K562 (cell line): ENCODE results near the gene NR1D1. TPM values are rescaled to one million over a fixed set of nuclear protein-coding genes. Genes with fewer than 3 reads are reported as not detected.

Experiments used
- ARID3A ChIP-seq: IDR thresholded peaks from 2 replicates; pipeline ENCODE4 v1.6.1; 2012; ENCODE audit warnings: low read depth, low read length, improper control_type of control experiment, borderline replicate concordance
- EZH2 ChIP-seq: IDR thresholded peaks from 2 replicates; pipeline ENCODE4 v1.6.1; 2012; ENCODE audit warnings: low read depth, mild to moderate bottlenecking, inconsistent platforms, low read length, borderline replicate concordance
- GMEB1 ChIP-seq: fragments of 250-450 bp; sonication (Bioruptor Pico); IDR thresholded peaks from 2 replicates; pipeline ENCODE4 v1.4.0; 2020; ENCODE audit warnings: mild to moderate bottlenecking
- MAX ChIP-seq: sonication (generic); formaldehyde crosslinking; IDR thresholded peaks from 2 replicates; pipeline ENCODE4 v1.9.0; 2022; ENCODE audit warnings: mild to moderate bottlenecking, missing genetic modification reagents
- NEUROD1 ChIP-seq: fragments of 150-350 bp; IDR thresholded peaks from 2 replicates; pipeline ENCODE4 v1.6.1; 2014; ENCODE audit warnings: borderline replicate concordance, low read length, low read depth; ENCODE audit not compliant: partially characterized antibody
- NR0B1 ChIP-seq: fragments of 450-650 bp; IDR thresholded peaks from one replicate; pipeline ENCODE4 v1.6.1; 2018; ENCODE audit warnings: mild to moderate bottlenecking, moderate library complexity; ENCODE audit not compliant: partially characterized antibody
- PTRF ChIP-seq: fragments of 450-650 bp; IDR thresholded peaks from 2 replicates; pipeline ENCODE4 v1.6.1; 2016; ENCODE audit warnings: mild to moderate bottlenecking, missing genetic modification characterization, missing compliant biosample characterization
- RB1 ChIP-seq: fragments of 450-650 bp; IDR thresholded peaks from 2 replicates; pipeline ENCODE4 v1.6.1; 2017; ENCODE audit warnings: low read depth, mild to moderate bottlenecking
- SIX5 ChIP-seq, 2 experiments: IDR thresholded peaks; 2 replicates each; pipeline ENCODE4 v1.6.1; 2011; ENCODE audit warnings: low read length in 2 of 2, borderline replicate concordance in 1 of 2, low read depth in 1 of 2, mild to moderate bottlenecking in 1 of 2, moderate library complexity in 1 of 2; ENCODE audit not compliant: insufficient read depth in 1 of 2
- TFAM ChIP-seq: fragments of 250-450 bp; sonication (Bioruptor Pico); conservative IDR thresholded peaks from 2 replicates; pipeline ENCODE4 v1.5.0; 2021; ENCODE audit warnings: mild to moderate bottlenecking, moderate library complexity
- ZBTB11 ChIP-seq, 3 experiments: fragments of 200-800 bp in 1 of 3; fragments of 250-450 bp in 1 of 3; fragments of 450-650 bp in 1 of 3; sonication (Bioruptor Pico) in 1 of 3; sonication (Bioruptor generic) in 1 of 3; formaldehyde crosslinking in 1 of 3; IDR thresholded peaks; 2 replicates each; pipeline versions ENCODE4 v1.6.1 to v1.8.0; 2016 to 2022; ENCODE audit warnings: mild to moderate bottlenecking in 2 of 3, missing genetic modification characterization in 2 of 3, missing compliant biosample characterization in 1 of 3, moderate library complexity in 1 of 3
- ZNF212 ChIP-seq: fragments of 450-650 bp; formaldehyde crosslinking; IDR thresholded peaks from 2 replicates; pipeline ENCODE4 v1.4.0; 2020; ENCODE audit warnings: mild to moderate bottlenecking
- ZNF217 ChIP-seq: sonication (generic); formaldehyde crosslinking; IDR thresholded peaks from 2 replicates; pipeline ENCODE4 v1.8.0; 2022; ENCODE audit warnings: mild to moderate bottlenecking, missing genetic modification reagents
- polyA plus RNA-seq, 8 experiments: library from polyadenylated mRNA; depleted of rRNA in 4 of 8; stranded (reverse) in 5 of 8; unstranded in 3 of 8; fragments of >200 nt; fragmentation: Nextera tagmentation in 2 of 8; fragmentation: Illumina TruSeq in 1 of 8; extraction: Ambion mirVana in 2 of 8; extraction: Trizol in 1 of 8; gene quantifications; 2 replicates each; pipeline versions ENCODE4 v1.2.1 to v1.2.3, GENCODE V29; 2011 to 2014; ENCODE audit warnings: inconsistent platforms in 1 of 8, missing spikeins in 1 of 8
- total RNA-seq, 7 experiments: library from RNA; depleted of rRNA in 6 of 7; stranded (reverse); fragments of >200 nt in 6 of 7; fragmentation: Illumina TruSeq in 2 of 7; extraction: Trizol in 2 of 7; gene quantifications; 2 replicates each; pipeline versions ENCODE4 v1.2.1 to v1.2.3, GENCODE V29; 2011 to 2021; ENCODE audit warnings: low replicate concordance in 1 of 7
- TF ChIP-seq, protein P1 (sequence below): IDR thresholded peaks from 2 replicates; pipeline ENCODE4 v1.6.1; 2016; ENCODE audit warnings: missing genetic modification characterization, missing compliant biosample characterization
- TF ChIP-seq, protein P2 (sequence below): fragments of 250-450 bp; sonication (Bioruptor Pico); IDR thresholded peaks from 2 replicates; pipeline ENCODE4 v1.8.0; 2021; ENCODE audit warnings: moderate library complexity, mild to moderate bottlenecking, inconsistent platforms

Gene NR1D1
- total and polyA plus RNA-seq, 9 of the 15 experiments (the other 6 are each of a cell fraction or from before 2014, with no cell fraction given) = 0.25 to 7.7 (median 0.65) TPM

DNA sequence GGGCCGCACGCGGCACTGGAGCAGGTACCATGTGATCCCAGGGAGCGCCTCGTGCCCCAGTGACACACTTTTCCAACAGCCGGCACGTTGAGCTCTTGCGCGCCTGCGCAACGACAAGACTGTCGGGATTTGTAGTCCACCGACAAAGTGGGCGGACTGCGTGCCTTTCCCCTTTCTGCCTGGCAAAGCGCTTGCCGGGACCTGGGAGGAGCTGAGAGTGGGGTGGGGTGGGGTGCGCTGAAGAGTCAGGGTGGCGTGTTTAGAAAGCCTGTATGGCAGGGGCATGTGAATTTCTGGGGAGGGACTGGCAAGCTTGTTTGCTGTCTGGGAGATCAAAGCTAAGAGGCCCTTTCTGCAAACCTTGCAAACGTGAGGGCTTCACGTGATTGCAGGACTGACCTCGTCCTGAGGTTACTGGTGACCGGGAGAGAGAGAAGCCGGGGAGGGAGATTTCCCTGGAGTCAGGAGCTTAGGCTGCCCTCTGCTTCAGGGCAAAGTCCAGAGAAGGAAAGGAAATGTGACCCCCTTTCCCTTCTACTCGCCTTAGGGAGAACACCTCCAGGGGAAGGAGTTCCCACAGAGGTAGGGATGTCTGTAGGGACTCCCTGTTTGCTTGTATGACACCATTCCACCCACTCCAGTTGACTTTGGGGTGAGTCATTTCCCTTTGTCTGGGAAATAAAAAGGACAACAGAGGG lies 429 bp upstream of the NR1D1 start (continued):
- TF ChIP-seq, protein P1, sequence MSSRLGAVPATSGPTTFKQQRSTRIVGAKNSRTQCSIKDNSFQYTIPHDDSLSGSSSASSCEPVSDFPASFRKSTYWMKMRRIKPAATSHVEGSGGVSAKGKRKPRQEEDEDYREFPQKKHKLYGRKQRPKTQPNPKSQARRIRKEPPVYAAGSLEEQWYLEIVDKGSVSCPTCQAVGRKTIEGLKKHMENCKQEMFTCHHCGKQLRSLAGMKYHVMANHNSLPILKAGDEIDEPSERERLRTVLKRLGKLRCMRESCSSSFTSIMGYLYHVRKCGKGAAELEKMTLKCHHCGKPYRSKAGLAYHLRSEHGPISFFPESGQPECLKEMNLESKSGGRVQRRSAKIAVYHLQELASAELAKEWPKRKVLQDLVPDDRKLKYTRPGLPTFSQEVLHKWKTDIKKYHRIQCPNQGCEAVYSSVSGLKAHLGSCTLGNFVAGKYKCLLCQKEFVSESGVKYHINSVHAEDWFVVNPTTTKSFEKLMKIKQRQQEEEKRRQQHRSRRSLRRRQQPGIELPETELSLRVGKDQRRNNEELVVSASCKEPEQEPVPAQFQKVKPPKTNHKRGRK (tag) = no peak
- TF ChIP-seq ZBTB11 (CRISPR knock-in tag; IDR thresholded peaks at IDR 0.05) = no peak
- TF ChIP-seq PTRF (tag) = no peak
- peak; percentile 40 for TF ChIP-seq NEUROD1
- TF ChIP-seq ZNF217 (CRISPR knock-in tag) = no peak
- no peak for TF ChIP-seq ARID3A
- TF ChIP-seq GMEB1 = peak; percentile 57; the same call in 1 of the 2 replicates
- no peak for TF ChIP-seq NR0B1
- TF ChIP-seq, protein P2, sequence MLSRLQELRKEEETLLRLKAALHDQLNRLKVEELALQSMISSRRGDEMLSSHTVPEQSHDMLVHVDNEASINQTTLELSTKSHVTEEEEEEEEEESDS = no peak
- no peak for TF ChIP-seq ZNF212 (CRISPR knock-in tag)
- TF ChIP-seq EZH2 = no peak
- no peak; the same call in 1 of the 2 replicates for TF ChIP-seq RB1
- peak; percentile 96 for TF ChIP-seq MAX (CRISPR knock-in tag)
- peak; percentile 54 to 71; a peak in 3 of 4 replicates for TF ChIP-seq SIX5 (IDR thresholded peaks at IDR 0.05; ENCODE audit: borderline replicate concordance in 1 of 2, insufficient read depth in 1 of 2, low read depth in 1 of 2, low read length in 2 of 2)
- no peak for TF ChIP-seq TFAM (CRISPR knock-in tag)
